Spleen (tissue), 11 donors: ENCODE results near the gene SELL. TPM values are rescaled to one million over a fixed set of nuclear protein-coding genes. Genes with fewer than 3 reads are reported as not detected.
"Not testable (repeated sequence)": the region's sequence is repeated elsewhere in the genome, so short reads cannot be mapped to it uniquely, and the experiment has no call there.

Experiments
- DNase-seq: peaks from one replicate; pipeline ENCODE4 v3.0.0-alpha.2; 2020
- H3K27ac ChIP-seq, 8 donors: fragments of 200-600 bp; sonication (generic) in 7 of 8; 1 replicate in 4 of 8; 2 replicates in 4 of 8; pipeline versions ENCODE4 v1.5.0 to v1.8.0; 2016 to 2021; ENCODE audit warnings: inconsistent platforms in 4 of 8, mild to moderate bottlenecking in 4 of 8, moderate library complexity in 1 of 8
- H3K27me3 ChIP-seq, 7 donors: fragments of 200-600 bp; sonication (generic) in 6 of 7; replicated peaks in 1 of 7; 1 replicate in 4 of 7; 2 replicates in 3 of 7; pipeline versions ENCODE4 v1.5.0 to v1.8.0; 2016 to 2021; ENCODE audit warnings: inconsistent platforms in 3 of 7, mild to moderate bottlenecking in 1 of 7
- H3K36me3 ChIP-seq, 6 donors: fragments of 200-600 bp; sonication (generic) in 5 of 6; 1 replicate in 4 of 6; 2 replicates in 2 of 6; pipeline versions ENCODE4 v1.5.0 to v1.8.0; 2016 to 2021; ENCODE audit warnings: inconsistent platforms in 2 of 6
- H3K4me1 ChIP-seq, 6 donors: fragments of 200-600 bp; sonication (generic) in 5 of 6; 1 replicate in 3 of 6; 2 replicates in 3 of 6; pipeline versions ENCODE4 v1.5.0 to v1.8.0; 2016 to 2021; ENCODE audit warnings: inconsistent platforms in 3 of 6
- H3K4me3 ChIP-seq, 8 donors: fragments of 200-600 bp; sonication (generic) in 7 of 8; 1 replicate in 4 of 8; 2 replicates in 4 of 8; pipeline versions ENCODE4 v1.5.0 to v1.8.0; 2016 to 2021; ENCODE audit warnings: inconsistent platforms in 4 of 8, mild to moderate bottlenecking in 4 of 8, moderate library complexity in 2 of 8
- H3K9me3 ChIP-seq, 8 donors: fragments of 200-600 bp; sonication (generic) in 7 of 8; 1 replicate in 4 of 8; 2 replicates in 4 of 8; pipeline versions ENCODE4 v1.5.0 to v1.8.0; 2016 to 2021; ENCODE audit warnings: inconsistent platforms in 4 of 8
- CTCF ChIP-seq, 11 experiments: fragments of 200-600 bp in 7 of 11; fragments of 450-650 bp in 4 of 11; sonication (generic) in 4 of 11; IDR thresholded peaks in 8 of 11; conservative IDR thresholded peaks in 3 of 11; 1 replicate in 7 of 11; 2 replicates in 4 of 11; pipeline versions ENCODE4 v1.4.0 to v1.8.0; 2016 to 2021; ENCODE audit warnings: antibody characterized with exemption in 11 of 11, inconsistent platforms in 4 of 11, mild to moderate bottlenecking in 1 of 11
- POLR2A ChIP-seq, 3 donors: fragments of 450-650 bp; IDR thresholded peaks; one replicate each; pipeline ENCODE4 v1.5.1; 2017; ENCODE audit warnings: antibody characterized with exemption in 3 of 3, mild to moderate bottlenecking in 1 of 3
- POLR2AphosphoS5 ChIP-seq, 3 donors: sonication (generic); formaldehyde crosslinking; IDR thresholded peaks; one replicate each; pipeline ENCODE4 v1.5.1; 2017; ENCODE audit warnings: antibody characterized with exemption in 3 of 3
- WGBS, 5 donors: extraction: QIAGEN DNeasy Blood & Tissue Kit in 3 of 5; methylation state at CpG; one replicate each; pipeline versions ENCODE4 v1.1.5 to v1.1.7; 2013 to 2018; 5-methylcytosine and 5-hydroxymethylcytosine counted together
- intact Hi-C: fragments of 100-400 bp; cut with DNase I; formaldehyde crosslinking; loops from one replicate; pipeline ENCODE4 v1.15.0; 2023; ENCODE audit warnings: low total_unique reads
- polyA plus RNA-seq, 3 donors: library from polyadenylated mRNA; stranded (reverse); fragments of 200-250 nt; gene quantifications; one replicate each; pipeline ENCODE4 v1.2.1, GENCODE V29; 2013
- total RNA-seq, 7 donors: library from RNA; depleted of rRNA in 3 of 7; stranded (reverse); fragments of >200 nt in 3 of 7; fragmentation: NEBNext Ultra II Directional in 4 of 7; extraction: Animal tissue kit (Norgen Biotek cat#: 25700) in 4 of 7; gene quantifications; one replicate each; pipeline versions ENCODE4 v1.1.0 to v1.2.1, GENCODE V29; 2016 to 2021
- donor health status: healthy with polysubstance abuse.
- donor health status: DM: no; HTN: no; CAD: no; lungs with moderate emphysema.
- donor health status: DM: no; HTN: no; CAD: no.
- donor health status: Bipolar disorder and iron deficiency.
- donor health status: healthy.
- donor health status: DM: no; HTN: no; CAD: no.
- donor health status: DM: yes; HTN: yes; CAD: no.

Gene SELL
- total and polyA plus RNA-seq, 10 donors, result 127 to 409 (median 165) TPM

- H3K27me3 ChIP-seq, result peaks cover 0 to 4% (median 0%) of the 10 kb centered on the region in 7 donors
- WGBS, 5 donors, result 85 to 93% (median 85%) methylated on average over 2 of the region's 2 CpGs
- intact Hi-C loops, result no loop called here
- no peaks in the 10 kb centered on the region for H3K36me3 ChIP-seq
- H3K9me3 ChIP-seq, result no peaks in the 10 kb centered on the region
- no peaks in the 10 kb centered on the region for H3K4me1 ChIP-seq
- no peak overlapping the region for H3K27ac ChIP-seq
- TF ChIP-seq POLR2AphosphoS5 (IDR thresholded peaks at IDR 0.05) (no peak), POLR2A (IDR thresholded peaks at IDR 0.05) (no peak), CTCF (IDR thresholded peaks at IDR 0.05 in 8 of 11, conservative IDR thresholded peaks at IDR 0.05 in 3 of 11) (no peak)
- no peak overlapping the region for H3K4me3 ChIP-seq
- DNase-seq, result no peak
These were observed 12.3 kb upstream of the SELL start for GRCh38 chr1:169723763-169724162.

- no peak for DNase-seq
- no peak overlapping the region for H3K27ac ChIP-seq
- no peaks in the 10 kb centered on the region for H3K36me3 ChIP-seq
- peaks cover 0 to 4% (median 0%) of the 10 kb centered on the region in 7 donors for H3K27me3 ChIP-seq
- intact Hi-C loops, result no loop called here
- H3K4me3 ChIP-seq, result no peak overlapping the region
- TF ChIP-seq POLR2A (IDR thresholded peaks at IDR 0.05), result no peak
- TF ChIP-seq POLR2AphosphoS5 (IDR thresholded peaks at IDR 0.05), result no peak
- TF ChIP-seq CTCF (IDR thresholded peaks at IDR 0.05 in 8 of 11, conservative IDR thresholded peaks at IDR 0.05 in 3 of 11), result no peak
- H3K4me1 ChIP-seq, result no peaks in the 10 kb centered on the region
- H3K9me3 ChIP-seq, result no peaks in the 10 kb centered on the region
These were observed 11.4 kb upstream of the SELL start for GRCh38 chr1:169722779-169723178.

- Histone ChIP-seq H3K4me1 (peaks cover 0 to 23% (median 10%) of the 10 kb centered on the region in 6 donors), H3K9me3 (peaks cover 0 to 24% (median 15%) of the 10 kb centered on the region in 8 donors)
- DNase-seq, H3K4me3 ChIP-seq, H3K36me3 ChIP-seq, intact Hi-C loops, H3K27me3 ChIP-seq, H3K27ac ChIP-seq: not testable (repeated sequence)
- 74 to 88% (median 87%) methylated on average over 2 of the region's 2 CpGs for WGBS, 5 donors
These were observed 3.7 kb upstream of the SELL start for GRCh38 chr1:169715100-169715499.

- not testable (repeated sequence) for DNase-seq, H3K4me3 ChIP-seq, H3K27ac ChIP-seq, H3K36me3 ChIP-seq, H3K27me3 ChIP-seq
- WGBS, 5 donors, result 90 to 98% (median 93%) methylated on average over 5 of the region's 5 CpGs
- peaks cover 0 to 41% (median 10%) of the 10 kb centered on the region in 6 donors for H3K4me1 ChIP-seq
- intact Hi-C loops, result loop anchor here (5.0 kb wide), 1 partner anchor 116 kb away; no protein-coding TSS in a partner anchor
- peaks cover 0 to 24% (median 15%) of the 10 kb centered on the region in 8 donors for H3K9me3 ChIP-seq
These were observed 1.7 kb upstream of the SELL start for GRCh38 chr1:169713090-169713489.

DNA sequence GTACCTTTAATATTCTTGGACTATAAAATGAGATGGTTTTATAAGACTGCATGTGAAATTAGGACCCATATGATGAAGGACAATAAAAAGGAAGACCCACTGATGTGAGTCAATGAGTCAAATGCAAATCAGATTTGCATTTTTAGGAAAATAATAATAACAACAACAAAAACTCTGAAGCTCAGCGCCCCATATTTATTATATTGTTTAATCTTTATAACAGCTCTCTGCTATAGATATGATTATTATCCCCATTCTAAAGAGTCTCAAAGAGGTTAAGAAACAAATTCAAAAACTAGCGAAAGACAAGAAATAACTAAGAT is 850 bp upstream of the SELL start:
- peaks cover 0 to 24% (median 15%) of the 10 kb centered on the region in 8 donors for H3K9me3 ChIP-seq
- H3K4me1 ChIP-seq, result peaks cover 0 to 49% (median 11%) of the 10 kb centered on the region in 6 donors
- TF ChIP-seq POLR2A (IDR thresholded peaks at IDR 0.05), result no peak
- peak in 3 of 11 experiments; percentile 3 to 29 (median 4) for TF ChIP-seq CTCF (IDR thresholded peaks at IDR 0.05 in 8 of 11, conservative IDR thresholded peaks at IDR 0.05 in 3 of 11)
- no peak for TF ChIP-seq POLR2AphosphoS5 (IDR thresholded peaks at IDR 0.05)
- intact Hi-C loops, result loop anchor here (5.0 kb wide), 1 partner anchor 115 kb away; no protein-coding TSS in a partner anchor
- H3K27ac ChIP-seq, result peak overlapping the region in 6 of 8 donors; percentile 71 to 92 (median 84)
- peaks cover 0 to 5% (median 0%) of the 10 kb centered on the region in 6 donors for H3K36me3 ChIP-seq
- no peak for DNase-seq
- peak overlapping the region in 1 of 8 donors; percentile 68 for H3K4me3 ChIP-seq
- H3K27me3 ChIP-seq, result no peaks in the 10 kb centered on the region
- WGBS, 5 donors, result 88 to 96% (median 91%) methylated on average over 2 of the region's 2 CpGs
